NB4 (cell line): ENCODE data around the gene UTS2R.
"Not testable (repeated sequence)": the region's sequence is repeated elsewhere in the genome, so short reads cannot be mapped to it uniquely, and the experiment has no call there.

Experiments
- CTCF ChIP-seq: IDR thresholded peaks from one replicate; pipeline ENCODE4 v1.5.1; 2012; ENCODE audit warnings: low read depth, low read length
- POLR2A ChIP-seq: IDR thresholded peaks from 2 replicates; pipeline ENCODE4 v1.6.1; 2011; ENCODE audit warnings: mild to moderate bottlenecking; ENCODE audit not compliant: insufficient read length; ENCODE audit errors: extremely low read depth

DNA sequence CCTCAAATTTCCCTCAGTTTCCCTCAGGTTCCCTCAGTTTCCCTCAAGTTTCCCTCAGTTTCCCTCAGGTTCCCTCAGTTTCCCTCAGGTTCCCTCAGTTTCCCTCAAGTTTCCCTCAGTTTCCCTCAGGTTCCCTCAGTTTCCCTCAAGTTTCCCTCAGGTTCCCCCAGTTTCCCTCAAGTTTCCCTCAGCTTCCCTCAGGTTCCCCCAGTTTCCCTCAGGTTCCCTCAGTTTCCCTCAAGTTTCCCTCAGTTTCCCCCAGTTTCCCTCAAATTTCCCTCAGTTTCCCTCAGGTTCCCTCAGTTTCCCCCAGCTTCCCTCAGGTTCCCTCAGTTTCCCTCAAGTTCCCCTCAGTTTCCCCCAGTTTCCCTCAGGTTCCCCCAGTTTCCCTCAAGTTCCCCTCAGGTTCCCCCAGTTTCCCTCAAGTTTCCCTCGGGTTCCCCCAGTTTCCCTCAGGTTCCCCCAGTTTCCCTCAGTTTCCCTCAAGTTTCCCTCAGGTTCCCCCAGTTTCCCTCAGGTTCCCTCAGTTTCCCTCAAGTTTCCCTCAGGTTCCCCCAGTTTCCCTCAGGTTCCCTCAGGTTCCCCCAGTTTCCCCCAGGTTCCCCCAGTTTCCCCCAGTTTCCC lies 12.0 kb upstream of the UTS2R start:
- not testable (repeated sequence) for TF ChIP-seq CTCF, POLR2A
